ENCODE results near the gene DCDC1.

DCDC1 gene

GRCh38 chr11:31369348-31370329, at the start of gene DCDC1, which contains the start of gene DNAJC24:
Gene DCDC1, minus strand, starts transcription at chr11:31369739. Its CDS starts 41,459 bp downstream, at chr11:31328280.
Gene DNAJC24, plus strand, starts transcription at chr11:31369860. Its CDS starts 889 bp downstream, at chr11:31370749.
- no peak for TF ChIP-seq CTCF (IDR thresholded peaks at IDR 0.05; ENCODE audit: low read depth, low read length, missing control alignments)
- DNase-seq (ENCODE audit: extremely low read depth, low read depth), result peak; percentile 69
- H3K4me3 ChIP-seq (replicated peaks; ENCODE audit: low read depth, low read length), result peak within 1 kb of the TSS; percentile 90

- no peak for DNase-seq (ENCODE audit: extremely low read depth, low read depth)
- H3K4me3 ChIP-seq (replicated peaks; ENCODE audit: low read depth, low read length), result no peak overlapping the region
- no peak for TF ChIP-seq CTCF (IDR thresholded peaks at IDR 0.05; ENCODE audit: low read depth, low read length, missing control alignments)
Observed at GRCh38 chr11:31419138-31419537, 49.6 kb upstream of the DCDC1 start.

- H3K4me3 ChIP-seq (replicated peaks; ENCODE audit: low read depth, low read length), result no peak overlapping the region
- no peak for DNase-seq (ENCODE audit: extremely low read depth, low read depth)
- TF ChIP-seq CTCF (IDR thresholded peaks at IDR 0.05; ENCODE audit: low read depth, low read length, missing control alignments), result no peak
Observed at GRCh38 chr11:31417816-31418215, 48.3 kb upstream of the DCDC1 start.

- no peak for DNase-seq (ENCODE audit: extremely low read depth, low read depth)
- no peak for TF ChIP-seq CTCF (IDR thresholded peaks at IDR 0.05; ENCODE audit: low read depth, low read length, missing control alignments)
- H3K4me3 ChIP-seq (replicated peaks; ENCODE audit: low read depth, low read length), result no peak overlapping the region
Observed at GRCh38 chr11:31417357-31417756, 47.8 kb upstream of the DCDC1 start.

- no peak for TF ChIP-seq CTCF (IDR thresholded peaks at IDR 0.05; ENCODE audit: low read depth, low read length, missing control alignments)
Observed at GRCh38 chr11:31415435-31415834, 45.9 kb upstream of the DCDC1 start.

GRCh38 chr11:31414338-31414737, 44.8 kb upstream of the DCDC1 start:
- no peak for DNase-seq (ENCODE audit: extremely low read depth, low read depth)
- no peak for TF ChIP-seq CTCF (IDR thresholded peaks at IDR 0.05; ENCODE audit: low read depth, low read length, missing control alignments)
- no peak overlapping the region for H3K4me3 ChIP-seq (replicated peaks; ENCODE audit: low read depth, low read length)

More at GRCh38 chr11:31415435-31415834, 45.9 kb upstream of the DCDC1 start:
- no peak overlapping the region for H3K4me3 ChIP-seq (replicated peaks; ENCODE audit: low read depth, low read length)
- DNase-seq (ENCODE audit: extremely low read depth, low read depth), result no peak
